Esophagus squamous epithelium (tissue), 5 donors: ENCODE data around the gene AQP5. TPM values are rescaled to one million over a fixed set of nuclear protein-coding genes. Genes with fewer than 3 reads are reported as not detected.

Source experiments
- DNase-seq: peaks from one replicate; lab custom pipeline; 2025; lab: John Stamatoyannopoulos, UW
- H3K27ac ChIP-seq, 4 donors: fragments of 200-600 bp; sonication (generic); one replicate each; pipeline ENCODE4 v1.5.1; 2016 to 2019; ENCODE audit warnings: mild to moderate bottlenecking in 1 of 4
- H3K27me3 ChIP-seq, 4 donors: fragments of 200-600 bp; sonication (generic); 1 replicate in 3 of 4; 2 replicates in 1 of 4; pipeline versions ENCODE4 v1.5.1 to v1.6.0; 2017 to 2021; ENCODE audit warnings: antibody characterized with exemption in 1 of 4
- H3K36me3 ChIP-seq, 3 donors: fragments of 200-600 bp; sonication (generic); one replicate each; pipeline ENCODE4 v1.5.1; 2016 to 2019
- H3K4me1 ChIP-seq, 3 donors: fragments of 200-600 bp; sonication (generic); one replicate each; pipeline ENCODE4 v1.5.1; 2017 to 2019
- H3K4me3 ChIP-seq, 4 donors: fragments of 200-600 bp; sonication (generic); 1 replicate in 3 of 4; 2 replicates in 1 of 4; pipeline ENCODE4 v1.5.1; 2016 to 2019; ENCODE audit warnings: mild to moderate bottlenecking in 2 of 4, moderate library complexity in 1 of 4
- H3K9me3 ChIP-seq, 3 donors: fragments of 200-600 bp; sonication (generic); one replicate each; pipeline ENCODE4 v1.5.1; 2016 to 2019
- CTCF ChIP-seq, 6 experiments: fragments of 450-650 bp in 4 of 6; fragments of 200-600 bp in 2 of 6; sonication (generic) in 2 of 6; IDR thresholded peaks; one replicate each; pipeline ENCODE4 v1.5.1; 2016 to 2019; ENCODE audit warnings: antibody characterized with exemption in 6 of 6, mild to moderate bottlenecking in 4 of 6, moderate library complexity in 4 of 6
- POLR2A ChIP-seq, 4 donors: fragments of 450-650 bp; IDR thresholded peaks; one replicate each; pipeline ENCODE4 v1.6.1; 2017; ENCODE audit warnings: antibody characterized with exemption in 4 of 4, mild to moderate bottlenecking in 4 of 4, moderate library complexity in 3 of 4
- WGBS, 2 donors: methylation state at CpG; one replicate each; pipeline ENCODE4 v1.1.5; 2018; 5-methylcytosine and 5-hydroxymethylcytosine counted together
- intact Hi-C: fragments of 100-400 bp; cut with DNase I; formaldehyde crosslinking; loops from one replicate; pipeline ENCODE4 v1.15.0; 2022
- total RNA-seq, 4 donors: library from RNA; depleted of rRNA; stranded (reverse); fragments of >200 nt; gene quantifications; one replicate each; pipeline ENCODE4 v1.1.0, GENCODE V29; 2016
- donor health status: DM: yes; HTN: yes; CAD: no.

The AQP5 gene
- total RNA-seq, 4 donors from 2014 or later, result 4.7 to 42.2 (median 18.6) TPM

- Histone ChIP-seq H3K27ac (no peak overlapping the region), H3K4me1 (peaks cover 14 to 40% (median 18%) of the 10 kb centered on the region in 3 donors), H3K9me3 (no peaks in the 10 kb centered on the region), H3K27me3 (peaks cover 6 to 95% (median 12%) of the 10 kb centered on the region in 4 donors), H3K4me3 (no peak overlapping the region), H3K36me3 (no peaks in the 10 kb centered on the region)
- no peak for DNase-seq
- intact Hi-C loops, result no loop called here
- TF ChIP-seq CTCF (IDR thresholded peaks at IDR 0.05), result no peak
Observed at GRCh38 chr12:49957570-49957967, 4.1 kb upstream of the AQP5 start.

GRCh38 chr12:49959685-49960473 lies 1.8 kb upstream of the AQP5 start:
- Histone ChIP-seq H3K4me3 (no peak overlapping the region), H3K36me3 (no peaks in the 10 kb centered on the region), H3K27me3 (peaks cover 6 to 99% (median 10%) of the 10 kb centered on the region in 4 donors), H3K27ac (no peak overlapping the region), H3K4me1 (peaks cover 25 to 51% (median 27%) of the 10 kb centered on the region in 3 donors), H3K9me3 (no peaks in the 10 kb centered on the region)
- DNase-seq, result no peak
- 46 to 49% methylated on average over 4 to 9 of the region's 11 CpGs for WGBS, 2 donors
- TF ChIP-seq CTCF (IDR thresholded peaks at IDR 0.05), result no peak
- no peak for TF ChIP-seq POLR2A (IDR thresholded peaks at IDR 0.05)
- intact Hi-C loops, result loop anchor here (10.0 kb wide), 1 partner anchor 95 kb away; no protein-coding TSS in a partner anchor

- H3K27me3 ChIP-seq, result peaks cover 2 to 99% (median 6%) of the 10 kb centered on the region in 4 donors
- no peak for DNase-seq
- H3K9me3 ChIP-seq, result no peaks in the 10 kb centered on the region
- H3K4me3 ChIP-seq, result peak overlapping the region in 2 of 4 donors; percentile 46 to 63
- H3K4me1 ChIP-seq, result peaks cover 19 to 44% (median 27%) of the 10 kb centered on the region in 3 donors
- no peaks in the 10 kb centered on the region for H3K36me3 ChIP-seq
- no peak overlapping the region for H3K27ac ChIP-seq
- 49 to 65% methylated on average over 7 to 11 of the region's 13 CpGs for WGBS, 2 donors
- no peak for TF ChIP-seq CTCF (IDR thresholded peaks at IDR 0.05)
- TF ChIP-seq POLR2A (IDR thresholded peaks at IDR 0.05), result no peak
- intact Hi-C loops, result loop anchor here (10.0 kb wide), 1 partner anchor 96 kb away; no protein-coding TSS in a partner anchor
Observed at GRCh38 chr12:49960474-49961110, 1.1 kb upstream of the AQP5 start.

- no peaks in the 10 kb centered on the region for H3K9me3 ChIP-seq
- intact Hi-C loops, result loop anchor here (10.0 kb wide), 1 partner anchor 97 kb away; no protein-coding TSS in a partner anchor
- no peak for TF ChIP-seq CTCF (IDR thresholded peaks at IDR 0.05)
- no peak for TF ChIP-seq POLR2A (IDR thresholded peaks at IDR 0.05)
- WGBS, 2 donors, result 44 to 55% methylated on average over 3 to 6 of the region's 37 CpGs
- no peak for DNase-seq
- peaks cover 0 to 95% (median 5%) of the 10 kb centered on the region in 4 donors for H3K27me3 ChIP-seq
- peak overlapping the region in 3 of 4 donors; percentile 33 to 63 (median 46) for H3K4me3 ChIP-seq
- no peaks in the 10 kb centered on the region for H3K36me3 ChIP-seq
- peaks cover 21 to 50% (median 30%) of the 10 kb centered on the region in 3 donors for H3K4me1 ChIP-seq
- H3K27ac ChIP-seq, result no peak overlapping the region
Observed at GRCh38 chr12:49961993-49962764, 507 bp downstream of the AQP5 start.
